Trophoblast cell (in vitro differentiated cells and primary cell): ENCODE data around the gene GRK2.

ENCODE experiments used
- DNase-seq, 2 donors: peaks; one replicate each; pipeline ENCODE4 v3.0.0-alpha.2; 2016
- H2AFZ ChIP-seq: 2 replicates; pipeline ENCODE4 v1.6.1; 2013; ENCODE audit warnings: low read length, moderate library complexity, mild to moderate bottlenecking; ENCODE audit not compliant: insufficient read depth, poor library complexity
- H2AK5ac ChIP-seq: 2 replicates; pipeline ENCODE4 v1.6.1; 2013; ENCODE audit warnings: mild to moderate bottlenecking, low read length
- H2BK120ac ChIP-seq: 2 replicates; pipeline ENCODE4 v1.6.1; 2013; ENCODE audit warnings: low read length, mild to moderate bottlenecking, moderate library complexity; ENCODE audit not compliant: insufficient read depth, poor library complexity
- H2BK12ac ChIP-seq: 2 replicates; pipeline ENCODE4 v1.6.1; 2013; ENCODE audit warnings: mild to moderate bottlenecking, low read length, moderate library complexity
- H2BK5ac ChIP-seq: 2 replicates; pipeline ENCODE4 v1.6.1; 2013; ENCODE audit warnings: low read length, low read depth, moderate library complexity, mild to moderate bottlenecking; ENCODE audit not compliant: poor library complexity
- H3K14ac ChIP-seq: 2 replicates; pipeline ENCODE4 v1.6.1; 2013; ENCODE audit warnings: mild to moderate bottlenecking, low read length
- H3K18ac ChIP-seq: 2 replicates; pipeline ENCODE4 v1.6.1; 2013; ENCODE audit warnings: mild to moderate bottlenecking, low read length
- H3K23ac ChIP-seq: 2 replicates; pipeline ENCODE4 v1.6.1; 2013; ENCODE audit warnings: low read length
- H3K27ac ChIP-seq: 2 replicates; pipeline ENCODE4 v1.5.1; 2013; ENCODE audit warnings: low read depth, mild to moderate bottlenecking, inconsistent platforms, low read length, moderate library complexity
- H3K27me3 ChIP-seq: 2 replicates; pipeline ENCODE4 v1.6.1; 2013; ENCODE audit warnings: inconsistent platforms, mild to moderate bottlenecking, low read length, moderate library complexity; ENCODE audit not compliant: insufficient read depth
- H3K36me3 ChIP-seq, 2 experiments: 1 replicate in 1 of 2; 2 replicates in 1 of 2; pipeline ENCODE4 v1.6.1; 2013; ENCODE audit warnings: low read length in 2 of 2, mild to moderate bottlenecking in 2 of 2, moderate library complexity in 1 of 2; ENCODE audit not compliant: insufficient read depth in 2 of 2, control insufficient read depth in 1 of 2
- H3K4ac ChIP-seq: 2 replicates; pipeline ENCODE4 v1.6.1; 2013; ENCODE audit warnings: low read depth, mild to moderate bottlenecking, low read length, moderate library complexity
- H3K4me1 ChIP-seq, 2 experiments: 1 replicate in 1 of 2; 2 replicates in 1 of 2; pipeline ENCODE4 v1.6.1; 2013; ENCODE audit warnings: low read length in 2 of 2, mild to moderate bottlenecking in 2 of 2, moderate library complexity in 1 of 2; ENCODE audit not compliant: insufficient read depth in 2 of 2, control insufficient read depth in 1 of 2
- H3K4me2 ChIP-seq: 2 replicates; pipeline ENCODE4 v1.6.1; 2013; ENCODE audit warnings: inconsistent platforms, mild to moderate bottlenecking, low read length, moderate library complexity
- H3K4me3 ChIP-seq: 2 replicates; pipeline ENCODE4 v1.5.1; 2013; ENCODE audit warnings: mild to moderate bottlenecking, low read depth, low read length, inconsistent platforms
- H3K79me1 ChIP-seq: one replicate; pipeline ENCODE4 v1.6.1; 2013; ENCODE audit warnings: low read length
- H3K79me2 ChIP-seq: 2 replicates; pipeline ENCODE4 v1.6.1; 2013; ENCODE audit warnings: low read length, mild to moderate bottlenecking; ENCODE audit not compliant: control insufficient read depth, insufficient read depth, poor library complexity
- H3K9ac ChIP-seq: 2 replicates; pipeline ENCODE4 v1.6.1; 2013; ENCODE audit warnings: mild to moderate bottlenecking, low read length
- H3K9me3 ChIP-seq: 2 replicates; pipeline ENCODE4 v1.6.1; 2013; ENCODE audit warnings: low read depth, mild to moderate bottlenecking, control low read depth, inconsistent platforms, low read length; ENCODE audit not compliant: insufficient read depth
- H4K12ac ChIP-seq: 2 replicates; pipeline ENCODE4 v1.6.1; 2013; ENCODE audit warnings: low read depth, mild to moderate bottlenecking, low read length, moderate library complexity
- H4K8ac ChIP-seq: 2 replicates; pipeline ENCODE4 v1.6.1; 2013; ENCODE audit warnings: low read depth, mild to moderate bottlenecking, low read length, moderate library complexity
- H4K91ac ChIP-seq: one replicate; pipeline ENCODE4 v1.6.1; 2013; ENCODE audit warnings: low read depth, mild to moderate bottlenecking, low read length, moderate library complexity
- WGBS: extraction: QIAGEN DNeasy Blood & Tissue Kit; methylation state at CpG from one replicate; pipeline ENCODE4 v1.1.7; 2013; ENCODE audit warnings: missing lambda C conversion rate; ENCODE audit not compliant: insufficient read length, insufficient coverage; ENCODE audit errors: extremely low coverage; 5-methylcytosine and 5-hydroxymethylcytosine counted together

The GRK2 gene

GRCh38 chr11:67323526-67323925, 57.3 kb downstream of the GRK2 start:
- Histone ChIP-seq H3K9ac (no peak overlapping the region), H3K79me1 (no peaks in the 10 kb centered on the region), H2AK5ac (no peak overlapping the region), H2BK12ac (no peak overlapping the region), H3K27me3 (no peaks in the 10 kb centered on the region), H3K18ac (no peak overlapping the region), H2BK120ac (no peak overlapping the region), H4K8ac (no peak overlapping the region), H4K12ac (no peak overlapping the region), H3K4me3 (no peak overlapping the region), H3K27ac (no peak overlapping the region), H3K23ac (no peak overlapping the region), H3K4ac (no peak overlapping the region), H3K14ac (no peak overlapping the region), H4K91ac (no peak overlapping the region), H2AFZ (no peak overlapping the region), H3K9me3 (no peaks in the 10 kb centered on the region), H2BK5ac (no peak overlapping the region), H3K4me1 (no peaks in the 10 kb centered on the region), H3K4me2 (no peak overlapping the region), H3K36me3 (no peaks in the 10 kb centered on the region), H3K79me2 (no peaks in the 10 kb centered on the region)
- WGBS = no CpG with 5 or more reads among the region's 7 CpGs
- DNase-seq = no peak

- no CpG with 5 or more reads among the region's 6 CpGs for WGBS
- H3K79me1 ChIP-seq = no peaks in the 10 kb centered on the region
- H3K4me2 ChIP-seq = no peak overlapping the region
- no peak overlapping the region for H3K23ac ChIP-seq
- H2AFZ ChIP-seq = no peak overlapping the region
- no peak overlapping the region for H2BK5ac ChIP-seq
- no peak overlapping the region for H4K8ac ChIP-seq
- H3K79me2 ChIP-seq = no peaks in the 10 kb centered on the region
- H3K14ac ChIP-seq = no peak overlapping the region
- no peak overlapping the region for H2AK5ac ChIP-seq
- no peak overlapping the region for H4K12ac ChIP-seq
- no peak for DNase-seq
- H3K4me3 ChIP-seq = no peak overlapping the region
- H3K9ac ChIP-seq = no peak overlapping the region
- no peak overlapping the region for H4K91ac ChIP-seq
- H3K9me3 ChIP-seq = no peaks in the 10 kb centered on the region
- no peak overlapping the region for H3K18ac ChIP-seq
- no peak overlapping the region for H2BK12ac ChIP-seq
- no peaks in the 10 kb centered on the region for H3K36me3 ChIP-seq
- H3K4ac ChIP-seq = no peak overlapping the region
- H3K27me3 ChIP-seq = no peaks in the 10 kb centered on the region
- no peak overlapping the region for H2BK120ac ChIP-seq
- no peak overlapping the region for H3K27ac ChIP-seq
- H3K4me1 ChIP-seq = no peaks in the 10 kb centered on the region
Measured at GRCh38 chr11:67332081-67332691, 65.9 kb downstream of the GRK2 start.
